ENCODE results near the gene GABBR2.

DNA sequence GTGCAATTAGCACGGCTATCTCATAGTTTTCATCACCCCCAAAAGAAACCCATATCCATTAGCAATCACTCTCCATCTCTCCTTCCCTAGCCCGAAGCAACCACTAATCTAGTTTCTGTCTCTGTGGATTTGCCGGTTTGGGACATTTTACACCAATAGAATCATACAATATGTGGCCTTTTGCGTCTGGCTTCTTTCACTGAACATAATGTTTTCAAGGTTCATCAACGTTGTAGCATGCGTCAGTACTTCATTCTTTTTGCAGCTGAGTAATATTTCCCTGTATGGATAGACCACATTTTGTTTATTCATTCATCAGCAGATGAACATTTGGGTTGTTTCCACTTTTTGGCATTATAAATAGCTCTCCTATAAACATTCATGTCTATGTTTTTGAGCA lies 377.9 kb downstream of the GABBR2 start:
- TF ChIP-seq, protein P1, sequence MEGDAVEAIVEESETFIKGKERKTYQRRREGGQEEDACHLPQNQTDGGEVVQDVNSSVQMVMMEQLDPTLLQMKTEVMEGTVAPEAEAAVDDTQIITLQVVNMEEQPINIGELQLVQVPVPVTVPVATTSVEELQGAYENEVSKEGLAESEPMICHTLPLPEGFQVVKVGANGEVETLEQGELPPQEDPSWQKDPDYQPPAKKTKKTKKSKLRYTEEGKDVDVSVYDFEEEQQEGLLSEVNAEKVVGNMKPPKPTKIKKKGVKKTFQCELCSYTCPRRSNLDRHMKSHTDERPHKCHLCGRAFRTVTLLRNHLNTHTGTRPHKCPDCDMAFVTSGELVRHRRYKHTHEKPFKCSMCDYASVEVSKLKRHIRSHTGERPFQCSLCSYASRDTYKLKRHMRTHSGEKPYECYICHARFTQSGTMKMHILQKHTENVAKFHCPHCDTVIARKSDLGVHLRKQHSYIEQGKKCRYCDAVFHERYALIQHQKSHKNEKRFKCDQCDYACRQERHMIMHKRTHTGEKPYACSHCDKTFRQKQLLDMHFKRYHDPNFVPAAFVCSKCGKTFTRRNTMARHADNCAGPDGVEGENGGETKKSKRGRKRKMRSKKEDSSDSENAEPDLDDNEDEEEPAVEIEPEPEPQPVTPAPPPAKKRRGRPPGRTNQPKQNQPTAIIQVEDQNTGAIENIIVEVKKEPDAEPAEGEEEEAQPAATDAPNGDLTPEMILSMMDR (IDR thresholded peaks at IDR 0.05) = no peak
- TF ChIP-seq POLR2A (IDR thresholded peaks at IDR 0.05) = no peak

Data from breast epithelium (tissue), 3 donors.